HepG2 (cell line): Measurements from ENCODE around the gene SDK1.

Experiments
- FOXM1 ChIP-seq: sonication (generic); formaldehyde crosslinking; IDR thresholded peaks from 2 replicates; pipeline ENCODE4 v1.5.0; 2020; ENCODE audit warnings: missing genetic modification reagents
- GABPA ChIP-seq, 2 experiments: IDR thresholded peaks; 2 replicates each; pipeline ENCODE4 v1.6.1; 2011 to 2016; ENCODE audit warnings: low read depth in 2 of 2, low read length in 1 of 2, missing biosample characterization in 1 of 2, missing genetic modification characterization in 1 of 2
- STAG1 ChIP-seq: sonication (generic); formaldehyde crosslinking; IDR thresholded peaks from 2 replicates; pipeline ENCODE4 v1.4.0; 2020; ENCODE audit warnings: missing genetic modification reagents
- TF ChIP-seq, protein P1 (sequence below), 2 experiments: sonication (generic) in 1 of 2; formaldehyde crosslinking in 1 of 2; IDR thresholded peaks; 2 replicates each; pipeline versions ENCODE4 v1.5.1 to v1.6.1; 2011 to 2020; ENCODE audit warnings: borderline replicate concordance in 1 of 2, low read depth in 1 of 2, low read length in 1 of 2, mild to moderate bottlenecking in 1 of 2, missing genetic modification reagents in 1 of 2, moderate library complexity in 1 of 2

GRCh38 chr7:3501671-3502070 lies 200.6 kb downstream of the SDK1 start:
- TF ChIP-seq STAG1 (CRISPR knock-in tag) (no peak), FOXM1 (no peak), GABPA (IDR thresholded peaks at IDR 0.05; ENCODE audit: low read depth, low read length) (no peak), GABPA (CRISPR knock-in tag; IDR thresholded peaks at IDR 0.05; ENCODE audit: low read depth) (no peak)
- TF ChIP-seq, protein P1, sequence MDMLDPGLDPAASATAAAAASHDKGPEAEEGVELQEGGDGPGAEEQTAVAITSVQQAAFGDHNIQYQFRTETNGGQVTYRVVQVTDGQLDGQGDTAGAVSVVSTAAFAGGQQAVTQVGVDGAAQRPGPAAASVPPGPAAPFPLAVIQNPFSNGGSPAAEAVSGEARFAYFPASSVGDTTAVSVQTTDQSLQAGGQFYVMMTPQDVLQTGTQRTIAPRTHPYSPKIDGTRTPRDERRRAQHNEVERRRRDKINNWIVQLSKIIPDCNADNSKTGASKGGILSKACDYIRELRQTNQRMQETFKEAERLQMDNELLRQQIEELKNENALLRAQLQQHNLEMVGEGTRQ (IDR thresholded peaks at IDR 0.05; ENCODE audit: low read depth, low read length) = no peak
- TF ChIP-seq, protein P1 (CRISPR knock-in tag; IDR thresholded peaks at IDR 0.05; ENCODE audit: borderline replicate concordance) = no peak
